ENCODE data around the gene TTLL12. TPM values are rescaled to one million over a fixed set of nuclear protein-coding genes. Genes with fewer than 3 reads are reported as not detected.

The TTLL12 gene
- total RNA-seq, 1 experiment from 2014 or later, result 100 TPM

DNA sequence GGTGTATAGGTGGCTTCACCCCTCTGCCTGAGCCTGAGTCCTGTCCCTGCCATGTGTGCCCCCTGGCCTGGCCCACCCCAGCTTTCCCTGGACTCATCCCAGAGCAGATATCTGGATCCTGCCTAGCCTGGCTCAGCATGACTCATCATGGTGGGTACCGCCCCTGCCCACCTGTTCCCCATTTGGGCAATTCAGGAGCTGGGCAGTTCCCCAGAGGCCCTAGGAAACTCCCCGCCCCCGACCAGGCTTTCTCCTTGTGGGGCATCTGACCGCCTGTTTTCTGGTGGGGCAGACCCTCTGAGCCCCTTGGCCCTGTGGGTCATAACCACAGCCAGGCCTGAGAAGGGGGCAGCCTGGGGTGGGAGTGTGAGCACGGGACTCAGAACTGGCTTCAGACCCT lies 31.1 kb downstream of the TTLL12 start (continued):
- TF ChIP-seq CTCF (IDR thresholded peaks at IDR 0.05 in 2 of 3, conservative IDR thresholded peaks at IDR 0.05 in 1 of 3; ENCODE audit: borderline replicate concordance in 1 of 3, insufficient read depth in 1 of 3, low read depth in 2 of 3, low read length in 2 of 3) (no peak), JUND (IDR thresholded peaks at IDR 0.05) (no peak)

- Histone ChIP-seq H3K4me3 (replicated peaks in 1 of 2; ENCODE audit: low read depth in 1 of 2, low read length in 2 of 2) (no peak overlapping the region), H3K9me2 (ENCODE audit: insufficient read depth) (no peaks in the 10 kb centered on the region), H3K9me3 (ENCODE audit: control insufficient read depth in 1 of 2, insufficient read depth in 1 of 2, low read depth in 1 of 2, low read length in 2 of 2) (no peaks in the 10 kb centered on the region), H4K20me1 (ENCODE audit: insufficient read depth) (no peaks in the 10 kb centered on the region), H3K36me3 (ENCODE audit: control insufficient read depth in 1 of 2, insufficient read depth in 2 of 2, low read length in 2 of 2) (no peaks in the 10 kb centered on the region; a peak in 1 of 4 replicates), H2AFZ (ENCODE audit: low read depth, low read length, poor library complexity, severe bottlenecking) (no peak overlapping the region), H3K4me2 (ENCODE audit: low read length) (no peak overlapping the region), H3K27ac (ENCODE audit: low read depth, low read length) (no peak overlapping the region), H3K4me1 (ENCODE audit: control insufficient read depth in 1 of 2, insufficient read depth in 2 of 2, low read length in 2 of 2) (peaks cover 9 to 46% of the 10 kb centered on the region in 2 experiments), H3K79me2 (ENCODE audit: insufficient read depth, low read length) (peaks cover 59% of the 10 kb centered on the region), H3K27me3 (ENCODE audit: insufficient read depth, low read length) (no peaks in the 10 kb centered on the region), H3K9ac (ENCODE audit: low read length) (no peak overlapping the region)
- intact Hi-C loops (cut with micrococcal nuclease), result no loop called here
- CTCF ChIA-PET, result no interaction called here
- POLR2A ChIA-PET, result no interaction called here
- ATAC-seq (no peak), DNase-seq (ENCODE audit: low read depth, low spot score) (no peak)
- no TSS peak for BruUV-seq (replicated peaks)
- TF ChIP-seq ELF1 (IDR thresholded peaks at IDR 0.05; ENCODE audit: borderline replicate concordance, low read depth) (no peak), CBX3 (IDR thresholded peaks at IDR 0.05; ENCODE audit: low read depth) (no peak), MAX (IDR thresholded peaks at IDR 0.05) (no peak), RAD21 (IDR thresholded peaks at IDR 0.05; ENCODE audit: low read depth) (no peak), YY1 (IDR thresholded peaks at IDR 0.05; ENCODE audit: extremely low read depth, insufficient replicate concordance, low read depth, low read length) (no peak), EZH2phosphoT487 (IDR thresholded peaks at IDR 0.05; ENCODE audit: borderline replicate concordance) (no peak), TCF7L2 (IDR thresholded peaks at IDR 0.05; ENCODE audit: borderline replicate concordance, extremely low read depth, insufficient read depth, insufficient read length) (no peak), CEBPB (IDR thresholded peaks at IDR 0.05; ENCODE audit: low read depth) (no peak), JUND (IDR thresholded peaks at IDR 0.05) (no peak), SIN3A (IDR thresholded peaks at IDR 0.05; ENCODE audit: low read depth) (no peak), EZH2 (IDR thresholded peaks at IDR 0.05) (no peak), SP1 (IDR thresholded peaks at IDR 0.05; ENCODE audit: low read depth) (no peak), FOSL1 (IDR thresholded peaks at IDR 0.05; ENCODE audit: low read depth) (no peak), ZNF274 (IDR thresholded peaks at IDR 0.05; ENCODE audit: low read depth, low read length) (no peak), SRF (IDR thresholded peaks at IDR 0.05; ENCODE audit: low read depth) (no peak), EGR1 (IDR thresholded peaks at IDR 0.05; ENCODE audit: low read depth) (no peak), POLR2AphosphoS5 (IDR thresholded peaks at IDR 0.05; ENCODE audit: low read depth, low read length) (no peak), POLR2A (IDR thresholded peaks at IDR 0.05; ENCODE audit: borderline replicate concordance, extremely low read depth, insufficient read depth, insufficient read length) (no peak)
- TF ChIP-seq, protein P1, sequence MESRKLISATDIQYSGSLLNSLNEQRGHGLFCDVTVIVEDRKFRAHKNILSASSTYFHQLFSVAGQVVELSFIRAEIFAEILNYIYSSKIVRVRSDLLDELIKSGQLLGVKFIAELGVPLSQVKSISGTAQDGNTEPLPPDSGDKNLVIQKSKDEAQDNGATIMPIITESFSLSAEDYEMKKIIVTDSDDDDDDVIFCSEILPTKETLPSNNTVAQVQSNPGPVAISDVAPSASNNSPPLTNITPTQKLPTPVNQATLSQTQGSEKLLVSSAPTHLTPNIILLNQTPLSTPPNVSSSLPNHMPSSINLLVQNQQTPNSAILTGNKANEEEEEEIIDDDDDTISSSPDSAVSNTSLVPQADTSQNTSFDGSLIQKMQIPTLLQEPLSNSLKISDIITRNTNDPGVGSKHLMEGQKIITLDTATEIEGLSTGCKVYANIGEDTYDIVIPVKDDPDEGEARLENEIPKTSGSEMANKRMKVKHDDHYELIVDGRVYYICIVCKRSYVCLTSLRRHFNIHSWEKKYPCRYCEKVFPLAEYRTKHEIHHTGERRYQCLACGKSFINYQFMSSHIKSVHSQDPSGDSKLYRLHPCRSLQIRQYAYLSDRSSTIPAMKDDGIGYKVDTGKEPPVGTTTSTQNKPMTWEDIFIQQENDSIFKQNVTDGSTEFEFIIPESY (IDR thresholded peaks at IDR 0.05; ENCODE audit: extremely low read depth, insufficient replicate concordance, low read length), result no peak
- RAD21 ChIA-PET (ENCODE audit: low non-redundant PET in 1 of 2, low total read pairs in 2 of 2, uncharacterized antibody in 2 of 2, unreplicated experiment in 2 of 2), result no interaction called here
These were observed 31.9 kb downstream of the TTLL12 start for GRCh38 chr22:43154887-43155536.

Measured in HCT116 (cell line).